CD14-positive monocyte (primary cell): Measurements from ENCODE around the gene ANKRD22. TPM values are rescaled to one million over a fixed set of nuclear protein-coding genes. Genes with fewer than 3 reads are reported as not detected.

ENCODE experiments used
- DNase-seq, 3 donors: peaks; one replicate each; pipeline ENCODE4 v3.0.0-alpha.2; 2011 to 2022
- H2AFZ ChIP-seq: 2 replicates; pipeline ENCODE4 v1.6.0; 2012; ENCODE audit warnings: mild to moderate bottlenecking, low read depth, low read length, inconsistent platforms; ENCODE audit not compliant: insufficient read depth, poor library complexity, severe bottlenecking
- H3K27ac ChIP-seq, 2 donors: 1 replicate in 1 of 2; 2 replicates in 1 of 2; pipeline ENCODE4 v1.5.1; 2012 to 2013; ENCODE audit warnings: low read length in 2 of 2, control low read depth in 1 of 2, inconsistent platforms in 1 of 2, low read depth in 1 of 2, mild to moderate bottlenecking in 1 of 2
- H3K27me3 ChIP-seq, 2 donors: one replicate each; pipeline versions ENCODE4 v1.6.0 to v1.6.1; 2011 to 2013; ENCODE audit warnings: low read length in 2 of 2; ENCODE audit not compliant: control insufficient read depth in 2 of 2, insufficient read depth in 2 of 2
- H3K36me3 ChIP-seq, 2 donors: replicated peaks in 1 of 2; 1 replicate in 1 of 2; 2 replicates in 1 of 2; pipeline versions ENCODE4 v1.5.1 to v1.6.1; 2012 to 2013; ENCODE audit warnings: low read length in 2 of 2, control low read depth in 1 of 2, inconsistent platforms in 1 of 2, mild to moderate bottlenecking in 1 of 2; ENCODE audit not compliant: insufficient read depth in 2 of 2, control insufficient read depth in 1 of 2
- H3K4me1 ChIP-seq, 2 donors: 1 replicate in 1 of 2; 2 replicates in 1 of 2; pipeline versions ENCODE4 v1.5.1 to v1.6.1; 2012 to 2013; ENCODE audit warnings: low read length in 2 of 2, control low read depth in 1 of 2, inconsistent platforms in 1 of 2, mild to moderate bottlenecking in 1 of 2, moderate library complexity in 1 of 2; ENCODE audit not compliant: insufficient read depth in 2 of 2, control insufficient read depth in 1 of 2
- H3K4me2 ChIP-seq: replicated peaks from 2 replicates; pipeline ENCODE3; 2012; ENCODE audit warnings: low read length, moderate library complexity, mild to moderate bottlenecking; ENCODE audit not compliant: poor library complexity, severe bottlenecking; ENCODE audit errors: extremely low read depth
- H3K4me3 ChIP-seq, 3 experiments: fragments of 200-600 bp in 1 of 3; sonication (generic) in 1 of 3; replicated peaks in 1 of 3; 1 replicate in 2 of 3; 2 replicates in 1 of 3; pipeline ENCODE4 v1.5.1; 2011 to 2013; ENCODE audit warnings: low read length in 3 of 3, mild to moderate bottlenecking in 3 of 3, control low read depth in 2 of 3, low read depth in 2 of 3, inconsistent platforms in 1 of 3, moderate library complexity in 1 of 3
- H3K79me2 ChIP-seq: 2 replicates; pipeline ENCODE4 v1.6.0; 2012; ENCODE audit warnings: mild to moderate bottlenecking, control low read depth, inconsistent platforms, low read length, moderate library complexity; ENCODE audit not compliant: insufficient read depth
- H3K9ac ChIP-seq: 2 replicates; pipeline ENCODE4 v1.6.0; 2017; ENCODE audit warnings: low read length, mild to moderate bottlenecking; ENCODE audit not compliant: insufficient read depth, poor library complexity, severe bottlenecking
- H3K9me3 ChIP-seq, 2 donors: replicated peaks in 1 of 2; 1 replicate in 1 of 2; 2 replicates in 1 of 2; pipeline versions ENCODE4 v1.5.1 to v1.6.1; 2012 to 2013; ENCODE audit warnings: low read length in 2 of 2, control low read depth in 1 of 2; ENCODE audit not compliant: control insufficient read depth in 1 of 2, insufficient read depth in 1 of 2
- H4K20me1 ChIP-seq: 2 replicates; pipeline ENCODE4 v1.6.0; 2012; ENCODE audit warnings: mild to moderate bottlenecking, low read length, control low read depth, moderate library complexity; ENCODE audit not compliant: insufficient read depth
- H3K27ac Mint-ChIP-seq, 7 donors: one replicate each; pipeline ENCODE4 v1.8.0; 2020; ENCODE audit warnings: mild to moderate bottlenecking in 7 of 7, mixed read lengths in 7 of 7, moderate library complexity in 6 of 7, inconsistent platforms in 2 of 7
- H3K27me3 Mint-ChIP-seq, 3 donors: one replicate each; pipeline ENCODE4 v1.8.0; 2021 to 2022; ENCODE audit warnings: low read depth in 3 of 3, mild to moderate bottlenecking in 3 of 3, mixed read lengths in 3 of 3, moderate library complexity in 3 of 3, inconsistent platforms in 1 of 3
- H3K36me3 Mint-ChIP-seq, 2 donors: one replicate each; pipeline ENCODE4 v1.8.0; 2020; ENCODE audit warnings: mixed read lengths in 2 of 2, inconsistent platforms in 1 of 2, mild to moderate bottlenecking in 1 of 2
- H3K4me1 Mint-ChIP-seq: one replicate; pipeline ENCODE4 v1.8.0; 2020; ENCODE audit warnings: mild to moderate bottlenecking, mixed read lengths
- H3K4me3 Mint-ChIP-seq, 2 donors: one replicate each; pipeline ENCODE4 v1.8.0; 2020; ENCODE audit warnings: mild to moderate bottlenecking in 2 of 2, mixed read lengths in 2 of 2, moderate library complexity in 1 of 2
- H3K9me3 Mint-ChIP-seq, 7 donors: one replicate each; pipeline ENCODE4 v1.8.0; 2020 to 2022; ENCODE audit warnings: mixed read lengths in 7 of 7, mild to moderate bottlenecking in 6 of 7, moderate library complexity in 6 of 7, inconsistent platforms in 2 of 7
- CTCF ChIP-seq: fragments of 200-600 bp; IDR thresholded peaks from one replicate; pipeline ENCODE4 v1.8.0; 2022; ENCODE audit warnings: antibody characterized with exemption, mild to moderate bottlenecking
- WGBS: methylation state at CpG from one replicate; pipeline ENCODE4 v1.1.5; 2013; ENCODE audit warnings: missing lambda C conversion rate; ENCODE audit not compliant: insufficient coverage; 5-methylcytosine and 5-hydroxymethylcytosine counted together
- intact Hi-C, 2 donors: fragments of 100-400 bp; cut with micrococcal nuclease; formaldehyde crosslinking; loops; one replicate each; pipeline versions ENCODE4 v1.15.0 to v1.15.1; 2023
- polyA plus RNA-seq, 3 donors: library from polyadenylated mRNA; depleted of rRNA in 1 of 3; unstranded in 2 of 3; stranded (reverse) in 1 of 3; fragments of 300-500 nt in 2 of 3; fragments of >200 nt in 1 of 3; fragmentation: Illumina TruSeq in 2 of 3; gene quantifications; 1 replicate in 2 of 3; 2 replicates in 1 of 3; pipeline ENCODE4 v1.2.3, GENCODE V29; 2012 to 2021

ANKRD22 gene
- polyA plus RNA-seq, 3 donors = 2.7 to 3.5 (median 3.2) TPM

GRCh38 chr10:88820748-88821401 lies 30.8 kb downstream of the ANKRD22 start:
- H3K4me1 Mint-ChIP-seq = no peaks in the 10 kb centered on the region
- Histone ChIP-seq H3K9me3 (no peaks in the 10 kb centered on the region), H3K27ac (no peak overlapping the region), H3K79me2 (no peaks in the 10 kb centered on the region), H4K20me1 (no peaks in the 10 kb centered on the region), H2AFZ (no peak overlapping the region), H3K4me3 (no peak overlapping the region), H3K4me2 (no peak overlapping the region), H3K9ac (no peak overlapping the region), H3K4me1 (no peaks in the 10 kb centered on the region), H3K27me3 (no peaks in the 10 kb centered on the region), H3K36me3 (peaks cover 5 to 28% of the 10 kb centered on the region in 2 donors)
- H3K9me3 Mint-ChIP-seq = no peaks in the 10 kb centered on the region
- peaks cover 29 to 31% of the 10 kb centered on the region in 2 donors for H3K36me3 Mint-ChIP-seq
- no peak for TF ChIP-seq CTCF
- intact Hi-C loops = no loop called here
- no peak overlapping the region for H3K27ac Mint-ChIP-seq
- DNase-seq = peak in 1 of 3 donors; percentile 21
- peaks cover 0 to 2% (median 0%) of the 10 kb centered on the region in 3 donors for H3K27me3 Mint-ChIP-seq
- H3K4me3 Mint-ChIP-seq = no peak overlapping the region

GRCh38 chr10:88819290-88819689 lies 32.4 kb downstream of the ANKRD22 start:
- H3K27me3 ChIP-seq = no peaks in the 10 kb centered on the region
- no peak overlapping the region for H3K4me2 ChIP-seq
- peaks cover 23 to 24% of the 10 kb centered on the region in 2 donors for H3K36me3 Mint-ChIP-seq
- no CpG with 5 or more reads among the region's 3 CpGs for WGBS
- no peak for TF ChIP-seq CTCF
- H3K4me1 Mint-ChIP-seq = no peaks in the 10 kb centered on the region
- DNase-seq = no peak
- H3K27ac ChIP-seq = no peak overlapping the region
- H3K79me2 ChIP-seq = no peaks in the 10 kb centered on the region
- H3K4me3 ChIP-seq = no peak overlapping the region
- H3K9ac ChIP-seq = no peak overlapping the region
- H2AFZ ChIP-seq = no peak overlapping the region
- no peaks in the 10 kb centered on the region for H3K9me3 Mint-ChIP-seq
- peaks cover 2 to 17% of the 10 kb centered on the region in 2 donors for H3K36me3 ChIP-seq
- intact Hi-C loops = loop anchor here in 1 of 2 donors (10.0 kb wide), 1 partner anchor 124 kb away; no protein-coding TSS in a partner anchor
- no peak overlapping the region for H3K4me3 Mint-ChIP-seq
- no peak overlapping the region for H3K27ac Mint-ChIP-seq
- H3K9me3 ChIP-seq = no peaks in the 10 kb centered on the region
- no peaks in the 10 kb centered on the region for H3K4me1 ChIP-seq
- peaks cover 0 to 2% (median 0%) of the 10 kb centered on the region in 3 donors for H3K27me3 Mint-ChIP-seq
- no peaks in the 10 kb centered on the region for H4K20me1 ChIP-seq
